Ishikawa (cell line): ENCODE measurements around the gene EML4.

ENCODE experiments used
- CEBPB ChIP-seq: IDR thresholded peaks from 2 replicates; pipeline ENCODE4 v1.6.1; 2012
- CREB1 ChIP-seq: IDR thresholded peaks from 2 replicates; pipeline ENCODE4 v1.6.1; 2012; ENCODE audit warnings: low read depth
- EGR1 ChIP-seq: IDR thresholded peaks from 2 replicates; pipeline ENCODE4 v1.6.1; 2012
- EP300 ChIP-seq: IDR thresholded peaks from 2 replicates; pipeline ENCODE4 v1.6.1; 2012; ENCODE audit warnings: borderline replicate concordance
- FOXM1 ChIP-seq: IDR thresholded peaks from 2 replicates; pipeline ENCODE4 v1.6.1; 2012; ENCODE audit warnings: low read depth, borderline replicate concordance
- MAX ChIP-seq: IDR thresholded peaks from 2 replicates; pipeline ENCODE4 v1.6.1; 2012
- NFIC ChIP-seq: IDR thresholded peaks from 2 replicates; pipeline ENCODE4 v1.6.1; 2012
- RAD21 ChIP-seq: IDR thresholded peaks from 2 replicates; pipeline ENCODE4 v1.6.1; 2012; ENCODE audit warnings: low read depth
- REST ChIP-seq: IDR thresholded peaks from 2 replicates; pipeline ENCODE4 v1.6.1; 2012; ENCODE audit warnings: low read depth, mild to moderate bottlenecking
- TAF1 ChIP-seq: IDR thresholded peaks from 2 replicates; pipeline ENCODE4 v1.6.1; 2012; ENCODE audit warnings: low read depth, mild to moderate bottlenecking
- TCF12 ChIP-seq: IDR thresholded peaks from 2 replicates; pipeline ENCODE4 v1.6.1; 2012; ENCODE audit warnings: low read depth
- TEAD4 ChIP-seq: IDR thresholded peaks from 2 replicates; pipeline ENCODE4 v1.6.1; 2012
- USF1 ChIP-seq: IDR thresholded peaks from 2 replicates; pipeline ENCODE4 v1.6.1; 2012
- YY1 ChIP-seq: IDR thresholded peaks from 2 replicates; pipeline ENCODE4 v1.6.1; 2012; ENCODE audit warnings: low read depth
- ZBTB7A ChIP-seq: IDR thresholded peaks from 2 replicates; pipeline ENCODE4 v1.6.1; 2012; ENCODE audit warnings: low read depth

EML4 gene

DNA sequence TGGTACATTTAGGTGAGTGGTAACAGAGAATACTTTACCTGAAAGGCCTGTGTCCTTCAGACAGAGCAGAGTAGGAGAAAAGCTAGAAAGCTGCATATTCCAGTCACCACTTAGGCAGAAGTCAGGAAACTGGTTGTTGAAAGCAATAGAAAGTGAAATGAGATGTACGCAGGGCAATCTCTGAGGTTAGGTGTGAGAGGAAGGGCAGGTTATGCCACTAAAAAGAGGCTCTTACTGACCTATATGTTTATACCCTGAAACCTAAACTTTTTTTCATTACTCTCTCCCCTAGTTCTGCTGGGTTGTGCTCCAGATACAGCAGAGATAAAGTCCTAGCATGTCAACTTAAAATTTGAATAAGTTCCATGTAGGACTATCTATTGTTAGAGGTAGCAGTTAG, 98.4 kb downstream of the EML4 start:
- TF ChIP-seq ZBTB7A (no peak), MAX (no peak), YY1 (no peak), USF1 (no peak), EP300 (no peak), CREB1 (no peak), CEBPB (no peak), EGR1 (no peak), RAD21 (no peak), TEAD4 (no peak), REST (no peak)

DNA sequence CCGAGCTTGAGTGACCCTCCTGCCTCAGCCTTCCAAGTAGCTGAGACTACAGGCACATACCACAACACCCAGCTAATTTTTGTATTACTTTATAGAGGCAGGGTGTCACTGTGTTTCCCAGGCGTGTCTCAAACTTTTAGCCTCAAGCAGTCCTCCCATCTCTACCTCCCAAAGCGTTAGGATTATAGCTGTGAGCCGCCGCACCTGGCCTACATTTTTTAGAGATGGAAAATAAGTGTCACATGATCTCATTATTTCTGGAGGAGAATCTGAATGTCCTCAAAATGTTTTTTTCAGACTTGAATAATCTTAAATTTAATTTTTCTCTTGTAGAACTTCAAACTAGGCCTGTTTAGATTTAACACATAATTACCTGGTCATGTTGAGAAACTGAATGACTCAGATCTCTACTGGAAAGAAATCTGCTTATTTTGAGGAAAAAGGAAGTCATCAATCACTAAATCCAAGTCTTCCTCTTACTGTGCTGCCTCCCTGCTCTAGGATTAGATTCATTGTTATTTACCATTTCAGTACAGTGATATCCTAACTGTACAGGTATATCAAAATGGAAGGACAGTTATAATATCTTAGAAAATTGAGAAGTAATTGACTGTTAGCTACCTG, 99.5 kb downstream of the EML4 start:
- TF ChIP-seq TAF1 (no peak), NFIC (no peak), MAX (no peak), EGR1 (no peak), CEBPB (no peak), REST (no peak), USF1 (no peak), FOXM1 (no peak), CREB1 (no peak), TCF12 (no peak), EP300 (no peak), TEAD4 (no peak), RAD21 (no peak), ZBTB7A (no peak), YY1 (no peak)

- TF ChIP-seq NFIC (no peak), FOXM1 (no peak), ZBTB7A (no peak), MAX (no peak), CEBPB (no peak), EGR1 (no peak), EP300 (no peak), YY1 (no peak), TCF12 (no peak), TEAD4 (no peak), CREB1 (no peak), TAF1 (no peak), USF1 (no peak), RAD21 (no peak)
Measured at GRCh38 chr2:42270757-42271156, 101.6 kb downstream of the EML4 start.

DNA sequence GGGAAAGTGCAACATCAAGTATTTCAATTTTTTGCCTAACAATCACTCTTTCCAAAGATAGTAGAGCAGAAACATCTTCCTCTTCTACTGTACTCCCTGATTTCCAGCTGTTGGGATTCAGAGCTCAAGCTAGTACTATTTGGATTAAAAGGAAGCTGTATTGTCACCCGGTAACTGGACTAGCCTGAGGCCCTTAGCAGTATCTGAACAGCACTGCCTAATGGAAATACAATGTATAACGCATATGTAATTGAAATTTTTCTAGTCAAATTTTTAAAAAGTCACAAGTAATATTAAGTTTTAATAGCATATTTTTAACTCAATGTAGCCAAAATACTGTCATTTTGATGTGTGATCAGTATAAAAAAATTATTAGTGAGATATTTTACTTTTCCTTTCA, 105.7 kb downstream of the EML4 start:
- TF ChIP-seq CREB1: no peak
- TF ChIP-seq MAX: no peak
- TF ChIP-seq FOXM1: no peak
- TF ChIP-seq RAD21: no peak
- TF ChIP-seq NFIC: no peak
- no peak for TF ChIP-seq EGR1

- no peak for TF ChIP-seq YY1
Measured at GRCh38 chr2:42281416-42282081, 112.4 kb downstream of the EML4 start.
